Hepatocyte (in vitro differentiated cells): ENCODE results near the gene PNCK.

Experiments used
- CTCF ChIP-seq: fragments of 200-600 bp; sonication (generic); IDR thresholded peaks from 2 replicates; pipeline ENCODE4 v1.5.1; 2016; ENCODE audit warnings: antibody characterized with exemption, mild to moderate bottlenecking; ENCODE audit not compliant: poor library complexity
- EZH2 ChIP-seq: fragments of 200-600 bp; sonication (generic); IDR thresholded peaks from 2 replicates; pipeline ENCODE4 v1.6.1; 2016; ENCODE audit warnings: antibody characterized with exemption, mild to moderate bottlenecking, borderline replicate concordance
- EZH2phosphoT487 ChIP-seq: fragments of 200-600 bp; sonication (generic); IDR thresholded peaks from one replicate; pipeline ENCODE4 v1.6.1; 2018; ENCODE audit warnings: antibody characterized with exemption, mild to moderate bottlenecking, low read depth, moderate library complexity; ENCODE audit not compliant: unreplicated experiment, severe bottlenecking

GRCh38 chrX:153638041-153638371, 35.6 kb downstream of the PNCK start:
- TF ChIP-seq CTCF: no peak
- no peak for TF ChIP-seq EZH2phosphoT487
- no peak for TF ChIP-seq EZH2
